Endometrial microvascular endothelial cells (primary cell): ENCODE measurements around the gene GPC1. TPM values are rescaled to one million over a fixed set of nuclear protein-coding genes. Genes with fewer than 3 reads are reported as not detected.

ENCODE experiments used
- in situ Hi-C: cut with HindIII; loops from 2 replicates; pipeline ENCODE4 v1.10.0; 2017; ENCODE audit warnings: low sequenced_read_pairs, low pct_unique_long_range_greater_than_20kb; ENCODE audit errors: inconsistent ontology term
- total RNA-seq: library from RNA; depleted of rRNA; stranded (reverse); fragments of >200 nt; gene quantifications from one replicate; pipeline ENCODE4 v1.2.3, GENCODE V29; 2015; ENCODE audit errors: inconsistent ontology term

The GPC1 gene
- total RNA-seq, 1 donor from 2014 or later = 41.4 TPM

GRCh38 chr2:240437861-240438809 lies 2.7 kb downstream of the GPC1 start:
- in situ Hi-C loops = no loop called here

DNA sequence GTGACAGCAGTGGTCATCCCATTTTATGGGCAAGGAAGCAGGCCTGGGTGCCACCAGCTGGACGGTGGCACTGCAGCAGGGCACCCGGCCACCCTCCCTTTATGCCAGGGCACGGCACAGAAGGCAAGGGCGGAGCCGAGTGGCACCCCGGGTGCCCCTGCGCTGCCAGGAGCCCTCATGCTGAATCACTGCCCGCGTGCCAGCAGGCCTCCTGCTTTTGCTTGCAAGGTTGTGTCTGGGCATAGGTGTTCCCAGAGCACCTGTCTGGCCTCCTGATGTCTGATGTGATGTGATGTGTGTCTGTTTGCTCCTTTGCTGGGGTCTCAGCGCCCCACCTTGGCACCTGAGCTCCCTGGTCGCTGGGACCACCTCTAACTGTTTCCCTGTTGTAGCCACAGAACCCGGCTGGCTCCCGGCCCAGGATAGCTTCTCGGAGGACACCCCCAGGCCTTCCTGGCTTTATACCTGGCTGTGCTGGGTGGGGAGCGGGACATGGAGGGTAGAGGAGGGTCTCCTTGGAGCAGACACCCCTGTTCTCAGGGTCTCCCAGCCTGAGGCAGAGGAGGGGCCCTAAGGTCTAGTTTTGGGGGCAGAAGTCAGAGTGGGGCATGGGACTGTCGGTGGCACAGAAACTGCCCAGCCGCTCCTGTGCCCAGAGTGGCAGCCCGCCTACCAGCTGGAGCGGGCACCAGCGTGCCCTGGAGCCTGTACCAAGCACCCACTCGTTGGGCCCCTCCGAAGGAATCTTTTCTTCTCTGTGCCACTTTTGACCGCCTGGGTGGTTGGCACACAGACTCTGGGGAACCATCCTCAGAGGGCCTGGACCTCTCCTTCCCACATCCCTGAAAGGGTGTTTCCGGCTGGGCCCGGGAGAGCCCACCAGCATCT lies 3.6 kb downstream of the GPC1 start:
- in situ Hi-C loops = no loop called here

GRCh38 chr2:240439698-240440151 lies 4.3 kb downstream of the GPC1 start:
- in situ Hi-C loops = no loop called here

DNA sequence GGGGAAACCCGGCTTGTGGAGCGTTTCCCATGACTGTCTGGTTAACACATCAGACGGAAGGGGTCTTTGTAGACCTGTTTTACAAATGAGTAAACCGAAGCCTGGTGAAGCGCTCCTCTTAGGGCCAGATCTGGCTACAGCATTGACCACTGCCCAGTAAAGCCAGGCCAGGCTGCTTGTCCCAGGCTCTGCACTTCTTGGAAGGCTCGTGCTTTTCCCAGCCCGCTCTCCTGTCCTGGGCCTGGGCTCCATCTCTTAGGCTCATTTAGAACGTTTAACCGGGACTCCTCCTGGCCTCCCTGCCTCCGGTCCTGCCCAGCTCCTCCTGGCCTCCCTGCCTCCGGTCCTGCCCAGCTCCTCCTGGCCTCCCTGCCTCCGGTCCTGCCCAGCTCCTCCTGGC lies 4.8 kb downstream of the GPC1 start:
- in situ Hi-C loops = no loop called here

DNA sequence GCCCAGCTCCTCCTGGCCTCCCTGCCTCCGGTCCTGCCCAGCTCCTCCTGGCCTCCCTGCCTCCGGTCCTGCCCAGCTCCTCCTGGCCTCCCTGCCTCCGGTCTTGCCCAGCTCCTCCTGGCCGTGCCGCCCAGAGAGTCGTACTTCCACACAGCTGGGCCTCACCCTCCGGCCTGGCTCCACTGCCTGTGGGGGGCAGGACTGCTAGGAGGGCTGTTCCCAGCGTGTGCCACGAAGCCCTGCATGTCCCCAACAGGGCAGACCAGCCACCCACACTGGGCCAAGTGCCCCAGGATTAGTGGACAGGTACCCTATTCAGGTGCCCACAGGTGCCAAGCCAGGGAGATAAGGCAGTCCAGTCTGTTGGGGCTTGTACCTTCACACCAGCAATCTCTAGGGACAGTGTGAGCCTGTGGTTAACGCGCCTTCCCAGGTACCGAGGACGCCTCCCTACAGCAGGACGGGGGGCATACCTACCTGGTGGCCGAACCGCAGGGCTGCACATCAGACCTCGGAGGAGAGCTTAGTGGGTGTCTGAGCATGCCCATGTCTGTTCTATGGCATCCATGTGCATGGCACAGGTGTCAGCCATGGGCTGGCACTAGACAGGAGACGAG lies 5.3 kb downstream of the GPC1 start:
- in situ Hi-C loops = no loop called here

DNA sequence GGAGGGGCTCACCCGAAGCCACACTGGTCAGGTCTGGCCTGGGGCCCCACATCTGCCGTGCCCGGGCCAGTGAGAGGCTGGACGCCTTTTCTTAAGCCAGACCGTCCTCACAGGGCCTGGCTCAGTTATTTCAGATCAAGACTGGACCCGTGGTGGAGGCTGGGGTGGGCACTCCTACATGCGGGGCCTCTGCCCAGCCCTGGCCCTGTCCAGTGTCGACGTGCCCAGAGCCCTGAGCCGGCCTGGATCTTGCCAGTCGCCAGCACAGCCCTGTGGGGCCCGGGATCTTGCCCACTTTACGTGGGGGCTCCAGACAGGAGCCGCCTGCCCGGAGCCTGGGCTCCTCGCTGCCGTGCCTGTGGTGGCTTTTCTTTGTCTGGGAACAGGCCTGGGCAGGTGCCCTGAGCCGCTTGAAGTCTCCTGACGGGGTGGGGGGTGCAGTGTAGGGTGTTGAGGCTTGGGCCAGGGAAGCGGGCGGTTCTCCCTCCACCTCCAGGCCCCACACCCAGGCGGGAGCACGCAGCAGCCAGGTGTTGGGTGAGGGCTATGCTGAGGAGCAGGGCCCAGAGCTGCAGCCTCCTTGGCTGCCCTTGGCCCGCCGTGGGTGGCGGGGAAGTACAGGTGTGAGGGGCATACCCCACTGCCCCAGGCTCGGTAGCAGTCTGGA lies 6.0 kb downstream of the GPC1 start:
- in situ Hi-C loops = no loop called here

DNA sequence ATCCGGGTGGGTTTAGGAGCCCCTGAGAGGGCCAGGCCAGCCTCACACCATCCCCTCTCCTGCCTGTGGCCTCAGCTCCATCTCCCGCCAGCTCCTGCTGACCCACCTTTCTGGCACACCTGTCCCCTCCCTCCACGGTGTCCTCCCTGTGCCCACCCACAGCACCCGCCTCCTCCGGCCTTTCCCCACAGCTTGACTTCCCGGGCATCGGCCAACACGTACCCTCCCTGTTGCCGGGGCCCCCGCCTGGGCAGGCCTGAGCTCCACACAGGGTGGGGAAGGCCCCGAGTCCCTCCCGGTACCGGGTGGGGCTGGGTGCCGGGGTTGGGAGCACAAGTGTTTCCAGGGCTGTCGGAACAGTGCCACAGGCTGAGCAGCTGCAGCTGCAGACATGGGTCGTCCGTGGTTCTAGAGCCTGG lies 6.5 kb downstream of the GPC1 start:
- in situ Hi-C loops = no loop called here

DNA sequence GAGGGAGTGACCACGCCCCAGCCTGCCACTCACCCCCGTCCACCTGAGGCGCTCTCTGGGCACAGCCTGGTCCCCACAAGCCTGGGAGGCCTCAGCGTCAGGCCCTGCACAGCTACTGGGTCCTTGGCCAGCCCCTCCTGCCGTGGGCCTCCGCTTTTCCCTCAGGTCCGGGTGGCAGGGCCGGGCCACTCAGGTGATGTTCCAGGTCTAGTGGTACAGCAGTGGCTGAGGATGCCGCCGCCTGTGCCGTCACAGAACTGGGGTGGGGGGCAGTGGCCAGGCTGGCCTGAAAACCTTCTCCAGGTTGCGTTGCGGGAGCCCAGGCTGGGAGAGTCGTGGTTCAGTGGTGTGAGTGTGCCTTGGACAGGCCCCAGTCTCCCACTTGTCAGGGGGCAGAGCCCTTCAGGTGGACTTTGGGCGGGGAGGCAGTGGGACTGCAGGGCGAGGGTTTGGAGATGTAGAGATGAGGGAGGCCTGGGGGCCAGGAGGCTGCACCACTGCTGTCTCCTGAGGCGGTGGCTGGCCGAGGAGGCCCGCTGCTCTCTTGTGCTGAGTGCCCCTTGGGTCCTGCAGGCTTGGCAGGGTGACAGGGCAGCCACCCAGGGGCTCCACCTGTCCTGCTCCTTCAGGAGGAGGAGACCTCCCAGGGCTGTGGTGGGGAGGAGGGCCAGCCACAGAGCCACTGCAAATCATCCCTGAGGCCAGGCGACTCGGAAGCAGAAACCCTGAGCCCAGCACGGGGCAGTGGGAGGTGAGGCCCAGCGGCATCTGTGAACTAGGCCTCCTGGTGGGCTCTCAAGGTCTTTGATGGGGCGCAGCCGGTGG lies 7.6 kb downstream of the GPC1 start:
- in situ Hi-C loops = no loop called here

- in situ Hi-C loops = no loop called here
These were observed 8.4 kb downstream of the GPC1 start for GRCh38 chr2:240443891-240444301.

DNA sequence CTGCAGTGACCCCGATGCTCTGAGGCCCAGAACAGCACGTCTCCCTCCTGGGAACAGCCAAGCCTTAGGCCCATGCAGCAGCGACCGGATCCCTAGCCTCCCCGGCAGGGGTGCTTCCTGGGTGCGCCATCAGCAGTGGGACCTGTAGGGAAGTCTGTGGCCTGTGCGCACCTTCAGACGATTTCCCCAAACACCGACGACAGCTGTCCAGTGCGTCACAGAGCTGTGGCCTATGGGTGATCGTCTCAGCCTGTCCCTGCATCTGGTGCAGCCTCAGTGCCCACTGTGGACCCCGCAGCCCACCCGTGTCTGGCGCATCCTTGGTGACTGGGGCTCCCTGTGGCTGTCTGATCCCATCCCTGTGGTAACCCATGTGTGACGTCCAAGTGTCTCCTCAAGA lies 9.0 kb downstream of the GPC1 start:
- in situ Hi-C loops = no loop called here

- in situ Hi-C loops = no loop called here
These were observed 10.6 kb downstream of the GPC1 start for GRCh38 chr2:240445961-240446663.

DNA sequence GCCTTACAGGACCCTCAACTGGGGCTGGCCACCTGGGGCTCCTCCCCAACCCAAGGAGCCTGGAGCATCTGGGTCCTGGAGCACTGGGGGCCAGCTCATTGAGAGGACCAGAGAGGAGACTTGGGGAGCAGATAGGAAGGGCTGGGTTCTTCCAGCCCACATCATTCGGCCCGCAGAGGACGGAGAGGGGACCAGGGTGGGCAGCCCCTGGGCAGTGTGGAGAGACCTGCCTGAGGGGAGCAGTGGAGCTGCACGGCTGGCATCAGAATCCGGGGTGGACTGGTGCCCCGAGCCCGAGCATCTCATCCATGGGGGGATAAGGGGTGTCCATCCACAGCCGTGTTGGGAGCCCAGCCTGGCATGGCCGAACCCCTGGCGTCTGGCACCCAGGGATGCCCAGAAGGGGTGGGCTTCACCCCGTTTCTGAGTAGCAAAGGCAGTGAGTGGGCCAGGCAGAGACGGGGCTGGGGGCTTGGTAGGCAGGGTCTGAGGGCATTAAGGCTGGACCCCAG lies 11.3 kb downstream of the GPC1 start:
- in situ Hi-C loops = no loop called here

GRCh38 chr2:240447331-240447730 lies 11.9 kb downstream of the GPC1 start:
- in situ Hi-C loops = no loop called here

GRCh38 chr2:240447934-240448333 lies 12.5 kb downstream of the GPC1 start:
- in situ Hi-C loops = no loop called here

DNA sequence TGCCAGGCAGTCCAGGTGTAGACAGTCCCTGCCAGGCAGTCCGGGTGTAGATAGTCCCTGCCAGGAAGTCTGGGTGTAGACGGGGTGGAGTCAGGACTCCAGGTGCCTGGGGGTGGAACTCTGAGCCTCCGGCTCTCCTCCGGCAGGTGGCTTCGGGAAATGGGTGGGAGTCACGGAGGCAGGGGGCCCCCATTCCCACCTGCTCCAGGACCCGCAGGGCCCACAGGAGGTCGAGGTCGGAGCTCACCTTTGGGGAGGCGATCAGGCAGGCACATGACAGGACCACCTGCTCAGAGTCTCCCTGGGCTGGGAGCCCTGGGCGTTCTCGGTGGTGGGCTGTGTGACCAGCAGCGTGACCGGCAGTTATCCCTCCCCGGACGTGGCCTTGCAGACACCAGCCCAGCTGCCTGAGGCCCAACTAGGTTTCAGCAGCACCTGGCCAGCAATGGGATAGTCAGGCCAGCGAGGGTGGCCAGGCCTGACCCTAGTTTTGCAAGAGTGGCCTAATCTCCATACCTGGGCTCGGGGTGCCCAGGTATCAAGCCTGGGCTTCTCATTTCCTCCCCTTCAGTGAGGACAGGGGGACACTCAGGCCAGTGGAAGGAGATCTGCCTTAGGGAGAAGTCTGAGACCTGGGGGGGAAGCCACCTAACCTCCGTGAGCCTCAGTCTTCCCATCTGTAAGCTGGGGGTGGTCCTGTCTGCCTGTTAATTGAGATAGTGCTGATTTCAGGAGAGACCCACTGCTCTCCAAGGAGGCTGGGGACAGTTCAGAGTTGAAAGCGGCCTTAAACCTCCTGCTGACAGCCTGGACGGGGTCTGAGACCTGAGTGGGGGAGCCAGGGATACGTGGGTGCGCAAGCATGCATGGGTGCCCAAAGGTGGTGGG lies 13.2 kb downstream of the GPC1 start:
- in situ Hi-C loops = no loop called here

DNA sequence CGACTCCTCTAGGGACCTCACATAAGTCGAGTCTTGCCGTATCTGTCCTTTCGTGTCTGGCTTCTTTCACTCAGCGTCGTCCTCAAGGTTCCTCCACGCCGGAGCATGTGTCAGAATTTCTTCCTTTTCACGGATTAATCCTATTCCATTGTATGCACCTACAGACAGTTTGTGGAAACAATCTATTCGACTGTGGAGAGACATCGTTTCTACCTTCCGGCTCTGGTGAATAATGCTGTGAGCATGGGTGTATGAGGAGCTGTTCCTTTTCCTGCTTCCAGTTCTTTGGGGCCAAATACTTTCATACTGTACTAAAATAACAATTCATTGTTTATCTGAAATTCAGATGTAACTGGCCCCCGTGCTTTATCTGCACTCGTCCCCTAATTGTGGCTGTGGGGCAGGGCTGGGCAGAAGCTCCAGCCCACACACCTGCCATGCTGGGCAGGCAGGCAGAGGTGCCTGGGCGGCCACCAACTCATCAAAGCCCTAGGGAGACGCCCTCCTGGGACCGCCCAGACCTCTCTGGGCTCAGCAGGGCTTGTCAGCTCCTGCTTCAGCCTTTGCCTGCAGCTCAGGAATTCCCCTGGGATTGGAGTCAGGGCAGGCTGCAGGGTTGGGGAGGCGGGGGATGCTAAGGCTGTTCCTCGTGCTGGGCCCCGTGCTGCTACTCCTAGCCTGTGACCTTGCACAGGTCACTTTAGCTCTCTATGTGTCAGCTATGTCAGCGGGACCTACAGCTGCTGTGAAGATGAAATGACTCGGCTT lies 14.5 kb downstream of the GPC1 start:
- in situ Hi-C loops = no loop called here
